Neural cell (in vitro differentiated cells): Measurements from ENCODE around the gene SLC25A29. TPM values are rescaled to one million over a fixed set of nuclear protein-coding genes. Genes with fewer than 3 reads are reported as not detected.

ENCODE experiments used
- polyA plus RNA-seq: library from polyadenylated mRNA; depleted of rRNA; stranded (reverse); fragments of >200 nt; gene quantifications from 2 replicates; pipeline ENCODE4 v1.2.3, GENCODE V29; 2014
- small RNA-seq, 3 experiments: library from RNA; depleted of rRNA; stranded (forward); fragments of <200 nt; gene quantifications; one replicate each; pipeline ENCODE3, GENCODE V24; 2012

Gene SLC25A29
- polyA plus RNA-seq, 1 donor from 2014 or later = 447 TPM

Small RNAs within 50 kb of the gene (small RNA-seq; reads per million reads assigned to genes)
- gene MIR345 (140 to 204 (median 168) reads per million in 3 experiments), gene RN7SL523P (0 reads per million in 3 experiments)

Other genes starting within 250 kb of the SLC25A29 start
- gene EVL, start 241.0 kb downstream of the SLC25A29 start, polyA plus RNA-seq = 387 and 400 TPM in 2 replicates
- 0.37 TPM in 1 of 2 replicates, not detected in the other for gene DEGS2, start 146.8 kb downstream of the SLC25A29 start, polyA plus RNA-seq
- 50.4 and 52.8 TPM in 2 replicates for gene YY1, start 67.3 kb downstream of the SLC25A29 start, polyA plus RNA-seq
- 0.44 TPM in 1 of 2 replicates, not detected in the other for gene SLC25A47, start 16.9 kb upstream of the SLC25A29 start, polyA plus RNA-seq
- 26.3 and 30.2 TPM in 2 replicates for gene WDR25, start 70.0 kb upstream of the SLC25A29 start, polyA plus RNA-seq